ENCODE results near the gene GABBR2. TPM values are rescaled to one million over a fixed set of nuclear protein-coding genes. Genes with fewer than 3 reads are reported as not detected.

GABBR2 gene
- total RNA-seq, 1 experiment from 2014 or later = 0.33 TPM

GRCh38 chr9:98708103-98708932 lies 417 bp downstream of the GABBR2 start:
- no peak for DNase-seq
- CTCF ChIA-PET = no interaction called here
- TF ChIP-seq, protein P1, sequence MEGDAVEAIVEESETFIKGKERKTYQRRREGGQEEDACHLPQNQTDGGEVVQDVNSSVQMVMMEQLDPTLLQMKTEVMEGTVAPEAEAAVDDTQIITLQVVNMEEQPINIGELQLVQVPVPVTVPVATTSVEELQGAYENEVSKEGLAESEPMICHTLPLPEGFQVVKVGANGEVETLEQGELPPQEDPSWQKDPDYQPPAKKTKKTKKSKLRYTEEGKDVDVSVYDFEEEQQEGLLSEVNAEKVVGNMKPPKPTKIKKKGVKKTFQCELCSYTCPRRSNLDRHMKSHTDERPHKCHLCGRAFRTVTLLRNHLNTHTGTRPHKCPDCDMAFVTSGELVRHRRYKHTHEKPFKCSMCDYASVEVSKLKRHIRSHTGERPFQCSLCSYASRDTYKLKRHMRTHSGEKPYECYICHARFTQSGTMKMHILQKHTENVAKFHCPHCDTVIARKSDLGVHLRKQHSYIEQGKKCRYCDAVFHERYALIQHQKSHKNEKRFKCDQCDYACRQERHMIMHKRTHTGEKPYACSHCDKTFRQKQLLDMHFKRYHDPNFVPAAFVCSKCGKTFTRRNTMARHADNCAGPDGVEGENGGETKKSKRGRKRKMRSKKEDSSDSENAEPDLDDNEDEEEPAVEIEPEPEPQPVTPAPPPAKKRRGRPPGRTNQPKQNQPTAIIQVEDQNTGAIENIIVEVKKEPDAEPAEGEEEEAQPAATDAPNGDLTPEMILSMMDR (IDR thresholded peaks at IDR 0.05; ENCODE audit: unreplicated experiment) = no peak
- intact Hi-C loops (cut with micrococcal nuclease; ENCODE audit: unreplicated experiment) = loop anchor here (10.0 kb wide), 2 partner anchors 134 to 394 kb away; no protein-coding TSS in a partner anchor
- Mint-ChIP-seq H3K27ac (ENCODE audit: unreplicated experiment) (no peak overlapping the region), H3K27me3 (ENCODE audit: unreplicated experiment) (peaks cover 85% of the 10 kb centered on the region), H3K4me3 (ENCODE audit: low read depth, unreplicated experiment) (peak overlapping the region; percentile 43), H3K36me3 (ENCODE audit: insufficient read depth, unreplicated experiment) (no peaks in the 10 kb centered on the region), H3K4me1 (ENCODE audit: low read depth, unreplicated experiment) (no peaks in the 10 kb centered on the region), H3K9me3 (ENCODE audit: low read depth, unreplicated experiment) (no peaks in the 10 kb centered on the region)
- no TSS peak for BruUV-seq (replicated peaks)

- Mint-ChIP-seq H3K4me3 (ENCODE audit: low read depth, unreplicated experiment) (peak overlapping the region; percentile 43), H3K9me3 (ENCODE audit: low read depth, unreplicated experiment) (no peaks in the 10 kb centered on the region), H3K36me3 (ENCODE audit: insufficient read depth, unreplicated experiment) (no peaks in the 10 kb centered on the region), H3K4me1 (ENCODE audit: low read depth, unreplicated experiment) (no peaks in the 10 kb centered on the region), H3K27me3 (ENCODE audit: unreplicated experiment) (peaks cover 87% of the 10 kb centered on the region), H3K27ac (ENCODE audit: unreplicated experiment) (no peak overlapping the region)
- BruUV-seq (replicated peaks) = no TSS peak
- DNase-seq = peak; percentile 57
- intact Hi-C loops (cut with micrococcal nuclease; ENCODE audit: unreplicated experiment) = loop anchor here (10.0 kb wide), 2 partner anchors 133 to 393 kb away; no protein-coding TSS in a partner anchor
- CTCF ChIA-PET = no interaction called here
- TF ChIP-seq, protein P1 (IDR thresholded peaks at IDR 0.05; ENCODE audit: unreplicated experiment) = peak; percentile 6
These were observed 1.3 kb downstream of the GABBR2 start for GRCh38 chr9:98707166-98708102.

DNA sequence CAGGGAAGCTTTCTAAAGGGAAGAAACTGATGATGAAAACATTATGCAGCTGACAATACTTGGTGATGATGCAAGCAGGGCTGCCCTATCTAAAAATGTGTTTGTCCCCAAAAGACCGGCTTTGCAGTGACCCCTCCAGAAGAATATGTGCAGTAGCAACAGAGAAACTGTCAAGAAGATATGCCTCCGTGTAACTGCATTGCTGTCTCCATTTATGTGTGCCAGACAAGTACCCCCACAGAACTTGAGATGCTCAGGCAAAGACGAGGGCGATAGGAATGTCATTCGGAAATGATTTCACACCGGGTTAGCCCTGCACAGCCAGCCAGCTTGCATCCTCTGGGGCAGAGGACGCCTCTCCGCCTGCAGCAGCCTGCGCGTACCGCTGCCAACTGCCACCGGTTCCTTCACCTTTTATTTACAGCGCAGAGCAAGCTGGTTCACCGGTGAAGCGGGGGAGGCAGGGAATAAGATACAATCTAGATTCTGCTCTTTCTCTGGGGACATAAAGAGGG lies 2.0 kb downstream of the GABBR2 start:
- H3K27ac Mint-ChIP-seq (ENCODE audit: unreplicated experiment) = no peak overlapping the region
- no peaks in the 10 kb centered on the region for H3K4me1 Mint-ChIP-seq (ENCODE audit: low read depth, unreplicated experiment)
- no TSS peak for BruUV-seq (replicated peaks)
- peak; percentile 2 for DNase-seq
- peaks cover 87% of the 10 kb centered on the region for H3K27me3 Mint-ChIP-seq (ENCODE audit: unreplicated experiment)
- no peaks in the 10 kb centered on the region for H3K9me3 Mint-ChIP-seq (ENCODE audit: low read depth, unreplicated experiment)
- intact Hi-C loops (cut with micrococcal nuclease; ENCODE audit: unreplicated experiment) = loop anchor here (10.0 kb wide), 2 partner anchors 132 to 392 kb away; no protein-coding TSS in a partner anchor
- H3K4me3 Mint-ChIP-seq (ENCODE audit: low read depth, unreplicated experiment) = peak overlapping the region; percentile 21
- CTCF ChIA-PET = no interaction called here
- H3K36me3 Mint-ChIP-seq (ENCODE audit: insufficient read depth, unreplicated experiment) = no peaks in the 10 kb centered on the region
- TF ChIP-seq, protein P1 (IDR thresholded peaks at IDR 0.05; ENCODE audit: unreplicated experiment) = no peak

- BruUV-seq (replicated peaks) = no TSS peak
- TF ChIP-seq, protein P1 (IDR thresholded peaks at IDR 0.05; ENCODE audit: unreplicated experiment) = no peak
- no peaks in the 10 kb centered on the region for H3K36me3 Mint-ChIP-seq (ENCODE audit: insufficient read depth, unreplicated experiment)
- no peak overlapping the region for H3K27ac Mint-ChIP-seq (ENCODE audit: unreplicated experiment)
- H3K4me1 Mint-ChIP-seq (ENCODE audit: low read depth, unreplicated experiment) = no peaks in the 10 kb centered on the region
- CTCF ChIA-PET = no interaction called here
- no peak for DNase-seq
- no peak overlapping the region for H3K4me3 Mint-ChIP-seq (ENCODE audit: low read depth, unreplicated experiment)
- no peaks in the 10 kb centered on the region for H3K9me3 Mint-ChIP-seq (ENCODE audit: low read depth, unreplicated experiment)
- intact Hi-C loops (cut with micrococcal nuclease; ENCODE audit: unreplicated experiment) = loop anchor here (10.0 kb wide), 2 partner anchors 128 to 388 kb away; no protein-coding TSS in a partner anchor
- H3K27me3 Mint-ChIP-seq (ENCODE audit: unreplicated experiment) = peaks cover 91% of the 10 kb centered on the region
These were observed 5.8 kb downstream of the GABBR2 start for GRCh38 chr9:98702835-98703380.
